A673 (cell line): ENCODE data around the gene LCA5L. TPM values are rescaled to one million over a fixed set of nuclear protein-coding genes. Genes with fewer than 3 reads are reported as not detected.

ENCODE experiments used
- BruUV-seq: library from RNA; stranded (reverse); fragments of 400-500 nt; replicated peaks from 2 replicates; lab custom pipeline; 2021; lab: Mats Ljungman, UMichigan
- CTCF ChIA-PET: fragments of 300-600 bp; sonication (Branson Sonifier 250); formaldehyde crosslinking; loops from one replicate; lab custom pipeline; 2022; ENCODE audit warnings: antibody characterized with exemption; lab: Charles Lee
- POLR2A ChIA-PET: fragments of 300-600 bp; sonication (Branson Sonifier 250); formaldehyde crosslinking; loops from one replicate; lab custom pipeline; 2022; ENCODE audit warnings: antibody characterized with exemption; ENCODE audit not compliant: low non-redundant PET; lab: Charles Lee
- DNase-seq: peaks from one replicate; pipeline ENCODE4 v3.0.0-alpha.2; 2015; ENCODE audit warnings: low spot score
- H3K27ac ChIP-seq: fragments of 200-600 bp; sonication (generic); 2 replicates; pipeline ENCODE4 v1.5.1; 2016; ENCODE audit warnings: mixed run types, low read depth, mild to moderate bottlenecking, mixed read lengths, antibody characterized with exemption, low read length; ENCODE audit not compliant: poor library complexity, severe bottlenecking
- H3K27me3 ChIP-seq: fragments of 200-600 bp; sonication (generic); replicated peaks from 2 replicates; pipeline ENCODE4 v1.6.1; 2017; ENCODE audit warnings: mixed run types, low read depth, mild to moderate bottlenecking, mixed read lengths, antibody characterized with exemption, low read length; ENCODE audit not compliant: insufficient read depth, poor library complexity
- H3K36me3 ChIP-seq: fragments of 200-600 bp; sonication (generic); 2 replicates; pipeline ENCODE4 v1.6.1; 2016; ENCODE audit warnings: mixed run types, mild to moderate bottlenecking, mixed read lengths, antibody characterized with exemption, low read length; ENCODE audit not compliant: insufficient read depth, poor library complexity, severe bottlenecking
- H3K4me1 ChIP-seq: fragments of 200-600 bp; sonication (generic); 2 replicates; pipeline ENCODE4 v1.6.1; 2017; ENCODE audit warnings: mixed run types, mild to moderate bottlenecking, mixed read lengths, antibody characterized with exemption, low read length; ENCODE audit not compliant: insufficient read depth, poor library complexity, severe bottlenecking
- H3K4me3 ChIP-seq: fragments of 200-600 bp; sonication (generic); 2 replicates; pipeline ENCODE4 v1.5.1; 2016; ENCODE audit warnings: low read depth, mixed run types, mild to moderate bottlenecking, mixed read lengths, low read length; ENCODE audit not compliant: poor library complexity, severe bottlenecking
- H3K9me3 ChIP-seq: fragments of 200-600 bp; sonication (generic); 2 replicates; pipeline ENCODE4 v1.6.1; 2016; ENCODE audit warnings: mixed run types, low read depth, mild to moderate bottlenecking, mixed read lengths, antibody characterized with exemption, low read length; ENCODE audit not compliant: poor library complexity, severe bottlenecking
- CTCF ChIP-seq: fragments of 300-800, 200-600 bp; sonication (generic); conservative IDR thresholded peaks from 2 replicates; pipeline ENCODE4 v1.5.1; 2017; ENCODE audit warnings: low read depth, mild to moderate bottlenecking, antibody characterized with exemption, low read length, moderate library complexity, mixed read lengths
- EZH2 ChIP-seq: fragments of 200-600 bp; sonication (generic); IDR thresholded peaks from 2 replicates; pipeline ENCODE4 v1.6.1; 2017; ENCODE audit warnings: borderline replicate concordance, low read depth, mild to moderate bottlenecking, mixed read lengths, antibody characterized with exemption, low read length; ENCODE audit not compliant: poor library complexity, severe bottlenecking
- intact Hi-C: fragments of 100-400 bp; cut with micrococcal nuclease; formaldehyde crosslinking; loops from one replicate; pipeline ENCODE4 v1.10.0; 2022; ENCODE audit not compliant: unreplicated experiment
- total RNA-seq: library from RNA; stranded (reverse); gene quantifications from 2 replicates; pipeline ENCODE4 v1.2.3, GENCODE V29; 2021

The LCA5L gene
- total RNA-seq, 1 experiment from 2014 or later: 0.69 TPM

GRCh38 chr21:39392981-39393380 is 52.6 kb downstream of the LCA5L start:
- ChIA-PET POLR2A (no interaction called here), CTCF (no interaction called here)
- no peak overlapping the region for H3K27ac ChIP-seq
- H3K4me3 ChIP-seq: no peak overlapping the region
- no peaks in the 10 kb centered on the region for H3K9me3 ChIP-seq
- BruUV-seq: no TSS peak
- intact Hi-C loops: no loop called here
- no peak for DNase-seq
- H3K27me3 ChIP-seq: no peaks in the 10 kb centered on the region
- H3K4me1 ChIP-seq: peaks cover 8% of the 10 kb centered on the region
- TF ChIP-seq CTCF (no peak), EZH2 (no peak)
- peaks cover 40% of the 10 kb centered on the region for H3K36me3 ChIP-seq

GRCh38 chr21:39390212-39390765 is 55.3 kb downstream of the LCA5L start:
- TF ChIP-seq EZH2 (no peak), CTCF (no peak)
- no peaks in the 10 kb centered on the region for H3K9me3 ChIP-seq
- BruUV-seq: no TSS peak
- H3K36me3 ChIP-seq: peaks cover 40% of the 10 kb centered on the region
- H3K4me1 ChIP-seq: peaks cover 13% of the 10 kb centered on the region
- no peak overlapping the region for H3K27ac ChIP-seq
- POLR2A ChIA-PET: no interaction called here
- CTCF ChIA-PET: no interaction called here
- intact Hi-C loops: no loop called here
- H3K27me3 ChIP-seq: no peaks in the 10 kb centered on the region
- no peak overlapping the region for H3K4me3 ChIP-seq
- no peak for DNase-seq

GRCh38 chr21:39388811-39389155 is 56.8 kb downstream of the LCA5L start:
- CTCF ChIA-PET: no interaction called here
- H3K9me3 ChIP-seq: no peaks in the 10 kb centered on the region
- no peaks in the 10 kb centered on the region for H3K27me3 ChIP-seq
- peak overlapping the region; percentile 48 for H3K4me3 ChIP-seq
- intact Hi-C loops: loop anchor here (2.0 to 5.0 kb wide), 2 partner anchors 74 to 206 kb away; partner anchors contain the start of gene PSMG1
- peak overlapping the region; percentile 70 for H3K27ac ChIP-seq
- peak; percentile 19; the same call in 1 of the 2 replicates for TF ChIP-seq CTCF
- no peak for TF ChIP-seq EZH2
- BruUV-seq: no TSS peak
- peaks cover 29% of the 10 kb centered on the region for H3K36me3 ChIP-seq
- no peak for DNase-seq
- POLR2A ChIA-PET: no interaction called here
- peaks cover 13% of the 10 kb centered on the region for H3K4me1 ChIP-seq
